CD4-positive, alpha-beta memory T cell (primary cell): ENCODE measurements around the gene RAB11FIP3. TPM values are rescaled to one million over a fixed set of nuclear protein-coding genes. Genes with fewer than 3 reads are reported as not detected.
A peak's percentile ranks its signal among the peaks of the same experiment; 100 is the strongest.

Source experiments
- CTCF ChIA-PET: fragments of 350-600 bp; sonication (Branson Sonifier 250); formaldehyde crosslinking; loops from one replicate; lab custom pipeline; 2021; ENCODE audit warnings: inconsistent platforms; ENCODE audit not compliant: partially characterized antibody; lab: Charles Lee
- POLR2A ChIA-PET: fragments of 350-600 bp; sonication (Branson Sonifier 250); formaldehyde crosslinking; loops from one replicate; lab custom pipeline; 2021; ENCODE audit not compliant: partially characterized antibody; lab: Charles Lee
- DNase-seq, 5 donors: peaks; one replicate each; pipeline versions ENCODE4 v3.0.0 to v3.0.0-alpha.2; 2020 to 2022; ENCODE audit warnings: mixed read lengths in 1 of 5
- H3K27ac ChIP-seq: one replicate; pipeline ENCODE4 v1.7.0; 2013; ENCODE audit warnings: low read depth, low read length
- H3K27me3 ChIP-seq: 2 replicates; pipeline ENCODE4 v1.7.0; 2013; ENCODE audit warnings: mild to moderate bottlenecking, low read length, moderate library complexity; ENCODE audit not compliant: insufficient read depth
- H3K36me3 ChIP-seq: 2 replicates; pipeline ENCODE4 v1.7.0; 2013; ENCODE audit warnings: mild to moderate bottlenecking, low read length, moderate library complexity; ENCODE audit not compliant: insufficient read depth
- H3K4me1 ChIP-seq: 2 replicates; pipeline ENCODE4 v1.7.0; 2013; ENCODE audit warnings: mild to moderate bottlenecking, low read length, moderate library complexity; ENCODE audit not compliant: insufficient read depth
- H3K4me3 ChIP-seq, 2 donors: one replicate each; pipeline ENCODE4 v1.7.0; 2013; ENCODE audit warnings: low read length in 2 of 2, mild to moderate bottlenecking in 1 of 2
- H3K9me3 ChIP-seq, 2 donors: one replicate each; pipeline ENCODE4 v1.7.0; 2013; ENCODE audit warnings: low read length in 2 of 2, control low read depth in 1 of 2; ENCODE audit not compliant: control insufficient read depth in 1 of 2
- H3K27ac Mint-ChIP-seq, 7 donors: one replicate each; pipeline ENCODE4 v1.8.0; 2020 to 2021; ENCODE audit warnings: mixed read lengths in 7 of 7, mild to moderate bottlenecking in 6 of 7, inconsistent platforms in 3 of 7, moderate library complexity in 3 of 7
- H3K27me3 Mint-ChIP-seq, 2 donors: one replicate each; pipeline ENCODE4 v1.8.0; 2020 to 2021; ENCODE audit warnings: mixed read lengths in 2 of 2
- H3K36me3 Mint-ChIP-seq, 2 donors: one replicate each; pipeline ENCODE4 v1.8.0; 2020 to 2021; ENCODE audit warnings: mixed read lengths in 2 of 2, inconsistent platforms in 1 of 2, mild to moderate bottlenecking in 1 of 2
- H3K4me1 Mint-ChIP-seq, 4 donors: one replicate each; pipeline ENCODE4 v1.8.0; 2020 to 2021; ENCODE audit warnings: mixed read lengths in 4 of 4, mild to moderate bottlenecking in 1 of 4
- H3K4me3 Mint-ChIP-seq, 8 donors: one replicate each; pipeline ENCODE4 v1.8.0; 2020 to 2021; ENCODE audit warnings: mixed read lengths in 8 of 8, mild to moderate bottlenecking in 7 of 8, moderate library complexity in 6 of 8, inconsistent platforms in 3 of 8
- H3K9me3 Mint-ChIP-seq, 8 donors: one replicate each; pipeline ENCODE4 v1.8.0; 2020 to 2021; ENCODE audit warnings: mixed read lengths in 8 of 8, mild to moderate bottlenecking in 5 of 8, inconsistent platforms in 3 of 8, moderate library complexity in 1 of 8
- intact Hi-C: fragments of 100-400 bp; cut with micrococcal nuclease; formaldehyde crosslinking; loops from one replicate; pipeline ENCODE4 v1.15.1; 2023
- microRNA-seq: library from miRNA; unstranded; fragments of <30 nt; microRNA quantifications from one replicate; pipeline ENCODE4 v1.2.0, GENCODE V29; 2021; ENCODE audit warnings: borderline replicate concordance, borderline number of aligned reads, borderline microRNAs expressed, mixed read lengths
- polyA plus RNA-seq, 2 donors: library from polyadenylated mRNA; unstranded; fragments of 300-500 nt; fragmentation: Illumina TruSeq; gene quantifications; one replicate each; pipeline ENCODE4 v1.2.3, GENCODE V29; 2021
- total RNA-seq, 2 experiments: library from RNA; stranded (reverse); gene quantifications; one replicate each; pipeline ENCODE4 v1.2.3, GENCODE V29; 2021

Gene RAB11FIP3
- total and polyA plus RNA-seq, 4 experiments from 2014 or later = 0.15 to 42.6 (median 23.2) TPM

- H3K4me3 ChIP-seq = peak within 1 kb of the TSS; percentile 52 to 64
- CTCF ChIA-PET = interaction anchor here (0.6 to 1.0 kb wide), 2 partner anchors 7 to 275 kb away, joined by 3 read pairs; no protein-coding TSS in a partner anchor
These were observed 144.2 kb downstream of the RAB11FIP3 start, which contains the start of gene PIGQ for GRCh38 chr16:569445-570254. TSS of gene PIGQ (plus strand) at chr16:569968. CDS start at chr16:574075, 4,107 bp downstream.

More at GRCh38 chr16:569445-570254, 144.2 kb downstream of the RAB11FIP3 start, which contains the start of gene PIGQ:
- no peaks in the 10 kb centered on the region for H3K27me3 ChIP-seq
- DNase-seq = peak; percentile 65 to 71 (median 67)
- H3K36me3 ChIP-seq = no peaks in the 10 kb centered on the region
- H3K27me3 Mint-ChIP-seq = no peaks in the 10 kb centered on the region
- H3K36me3 Mint-ChIP-seq = peaks cover 0 to 7% of the 10 kb centered on the region in 2 donors
- peaks cover 25 to 39% (median 32%) of the 10 kb centered on the region in 4 donors for H3K4me1 Mint-ChIP-seq
- intact Hi-C loops = loop anchor here (1.0 kb wide), 2 partner anchors 20 to 42 kb away; partner anchors contain the start of gene CAPN15
- peaks cover 0 to 6% (median 0%) of the 10 kb centered on the region in 8 donors for H3K9me3 Mint-ChIP-seq
- no peaks in the 10 kb centered on the region for H3K9me3 ChIP-seq
- H3K4me3 Mint-ChIP-seq = peak within 1 kb of the TSS; percentile 84 to 92 (median 87)
- POLR2A ChIA-PET = interaction anchor here (1.1 to 3.8 kb wide), 4 partner anchors 19 to 67 kb away, joined by 3 to 18 read pairs (median 7); partner anchors contain the start of genes CAPN15 and METTL26
- H3K27ac ChIP-seq = peak within 1 kb of the TSS; percentile 76
- peak within 1 kb of the TSS; percentile 88 to 96 (median 93) for H3K27ac Mint-ChIP-seq
- H3K4me1 ChIP-seq = peaks cover 37% of the 10 kb centered on the region

Small RNA genes within 50 kb of the gene (microRNA-seq; reads per million reads assigned to microRNA genes)
- gene MIR3176 (1.9 reads per million), gene MIR5587 (not detected)

Other genes with a start within 250 kb of the RAB11FIP3 start
- under 1 TPM in 1 of 2 experiments, not detected in 1; 0.76 TPM for gene HBA1, start 249.0 kb upstream of the RAB11FIP3 start, total RNA-seq
- not detected for gene HBA1, start 249.0 kb upstream of the RAB11FIP3 start, polyA plus RNA-seq
- not detected for gene HBQ1, start 245.2 kb upstream of the RAB11FIP3 start, total RNA-seq
- not detected for gene HBQ1, start 245.2 kb upstream of the RAB11FIP3 start, polyA plus RNA-seq
- 100 to 1,000 TPM; 147 to 157 TPM for gene LUC7L, start 196.2 kb upstream of the RAB11FIP3 start, total RNA-seq
- gene LUC7L, start 196.2 kb upstream of the RAB11FIP3 start, polyA plus RNA-seq = 10 to 100 TPM in 1 of 2 donors, 1 to 10 TPM in 1; 5.1 to 12.9 TPM
- 10 to 100 TPM; 34.8 to 41.1 TPM for gene FAM234A, start 190.8 kb upstream of the RAB11FIP3 start, total RNA-seq
- 10 to 100 TPM; 18.2 to 35.1 TPM for gene FAM234A, start 190.8 kb upstream of the RAB11FIP3 start, polyA plus RNA-seq
- under 1 TPM in 1 of 2 experiments, not detected in 1; 0.44 TPM for gene RGS11, start 149.7 kb upstream of the RAB11FIP3 start, total RNA-seq
- not detected for gene RGS11, start 149.7 kb upstream of the RAB11FIP3 start, polyA plus RNA-seq
- gene ARHGDIG, start 145.1 kb upstream of the RAB11FIP3 start, total RNA-seq = under 1 TPM in 1 of 2 experiments, not detected in 1; 0.96 TPM
- gene ARHGDIG, start 145.1 kb upstream of the RAB11FIP3 start, polyA plus RNA-seq = not detected
- gene PDIA2, start 142.5 kb upstream of the RAB11FIP3 start, total RNA-seq = not detected
- not detected for gene PDIA2, start 142.5 kb upstream of the RAB11FIP3 start, polyA plus RNA-seq
- 10 to 100 TPM; 40.3 to 43.0 TPM for gene AXIN1, start 72.9 kb upstream of the RAB11FIP3 start, total RNA-seq
- gene AXIN1, start 72.9 kb upstream of the RAB11FIP3 start, polyA plus RNA-seq = 1 to 10 TPM in 1 of 2 donors, under 1 TPM in 1; 0.67 to 6.0 TPM
- 10 to 100 TPM; 27.9 to 29.2 TPM for gene MRPL28, start 55.1 kb upstream of the RAB11FIP3 start, total RNA-seq
- gene MRPL28, start 55.1 kb upstream of the RAB11FIP3 start, polyA plus RNA-seq = 10 to 100 TPM; 58.6 to 59.2 TPM
- 10 to 100 TPM; 72.2 to 73.5 TPM for gene PGAP6, start 43.7 kb upstream of the RAB11FIP3 start, total RNA-seq
- 10 to 100 TPM; 22.7 to 40.5 TPM for gene PGAP6, start 43.7 kb upstream of the RAB11FIP3 start, polyA plus RNA-seq
- gene NME4, start 28.4 kb upstream of the RAB11FIP3 start, total RNA-seq = 10 to 100 TPM; 34.9 to 35.4 TPM
- gene NME4, start 28.4 kb upstream of the RAB11FIP3 start, polyA plus RNA-seq = 10 to 100 TPM; 54.4 to 61.7 TPM
- gene DECR2, start 23.8 kb upstream of the RAB11FIP3 start, total RNA-seq = 1 to 10 TPM; 5.1 to 7.3 TPM
- gene DECR2, start 23.8 kb upstream of the RAB11FIP3 start, polyA plus RNA-seq = 1 to 10 TPM; 3.4 to 4.1 TPM
- 10 to 100 TPM; 74.0 to 77.4 TPM for gene CAPN15, start 102.1 kb downstream of the RAB11FIP3 start, total RNA-seq
- gene CAPN15, start 102.1 kb downstream of the RAB11FIP3 start, polyA plus RNA-seq = 10 to 100 TPM in 1 of 2 donors, 1 to 10 TPM in 1; 5.3 to 14.1 TPM
- not detected for gene PRR35, start 134.7 kb downstream of the RAB11FIP3 start, total RNA-seq
- gene PRR35, start 134.7 kb downstream of the RAB11FIP3 start, polyA plus RNA-seq = not detected
- gene NHLRC4, start 141.4 kb downstream of the RAB11FIP3 start, total RNA-seq = 1 to 10 TPM; 2.4 to 3.2 TPM
- 1 to 10 TPM; 2.1 to 2.7 TPM for gene NHLRC4, start 141.4 kb downstream of the RAB11FIP3 start, polyA plus RNA-seq
- gene PIGQ, start 144.3 kb downstream of the RAB11FIP3 start, total RNA-seq = 10 to 100 TPM; 61.4 to 63.3 TPM
- gene PIGQ, start 144.3 kb downstream of the RAB11FIP3 start, polyA plus RNA-seq = 10 to 100 TPM in 1 of 2 donors, 1 to 10 TPM in 1; 7.2 to 12.5 TPM
- gene RAB40C, start 164.4 kb downstream of the RAB11FIP3 start, total RNA-seq = 10 to 100 TPM; 22.0 to 25.6 TPM
- 10 to 100 TPM in 1 of 2 donors, 1 to 10 TPM in 1; 6.8 to 17.7 TPM for gene RAB40C, start 164.4 kb downstream of the RAB11FIP3 start, polyA plus RNA-seq
- under 1 TPM; 0.67 to 0.86 TPM for gene WFIKKN1, start 205.3 kb downstream of the RAB11FIP3 start, total RNA-seq
- gene WFIKKN1, start 205.3 kb downstream of the RAB11FIP3 start, polyA plus RNA-seq = under 1 TPM in 1 of 2 donors, not detected in 1; 0.09 TPM
- gene METTL26, start 210.7 kb downstream of the RAB11FIP3 start, total RNA-seq = 10 to 100 TPM; 68.4 to 74.1 TPM
- gene METTL26, start 210.7 kb downstream of the RAB11FIP3 start, polyA plus RNA-seq = 100 to 1,000 TPM in 1 of 2 donors, 10 to 100 TPM in 1; 90.1 to 106 TPM
- gene MCRIP2, start 216.2 kb downstream of the RAB11FIP3 start, total RNA-seq = 10 to 100 TPM; 28.3 to 30.5 TPM
- gene MCRIP2, start 216.2 kb downstream of the RAB11FIP3 start, polyA plus RNA-seq = 10 to 100 TPM; 34.6 to 45.5 TPM
- 10 to 100 TPM; 18.0 to 19.7 TPM for gene WDR90, start 223.7 kb downstream of the RAB11FIP3 start, total RNA-seq
- 1 to 10 TPM in 1 of 2 donors, under 1 TPM in 1; 0.96 to 1.7 TPM for gene WDR90, start 223.7 kb downstream of the RAB11FIP3 start, polyA plus RNA-seq
- gene RHOT2, start 242.5 kb downstream of the RAB11FIP3 start, total RNA-seq = 100 to 1,000 TPM; 254 to 263 TPM
- gene RHOT2, start 242.5 kb downstream of the RAB11FIP3 start, polyA plus RNA-seq = 10 to 100 TPM; 46.6 to 54.3 TPM